Activated CD8-positive, alpha-beta memory T cell treated with anti-CD3 and anti-CD28 coated beads, Interleukin-2, amount 50 U/mL, for 4 hours (primary cell): ENCODE measurements around the gene TWF1.
"Not testable (repeated sequence)": the region's sequence is repeated elsewhere in the genome, so short reads cannot be mapped to it uniquely, and the experiment has no call there.

Experiments
- DNase-seq: peaks from one replicate; pipeline ENCODE4 v3.0.0-alpha.2; 2020

The TWF1 gene

GRCh38 chr12:43805860-43806736 is at the start of gene TWF1:
TWF1 (minus strand) TSS chr12:43806317; CDS start chr12:43806245, 72 bp downstream.
- peak; percentile 89 for DNase-seq

GRCh38 chr12:43852744-43853143 is 46.6 kb upstream of the TWF1 start:
- no peak for DNase-seq

- DNase-seq, result no peak
Observed at GRCh38 chr12:43848786-43849185, 42.7 kb upstream of the TWF1 start.

GRCh38 chr12:43848226-43848507 is 42.0 kb upstream of the TWF1 start:
- DNase-seq, result no peak

GRCh38 chr12:43847425-43848225 is 41.5 kb upstream of the TWF1 start:
- DNase-seq, result not testable (repeated sequence)

GRCh38 chr12:43842259-43842658 is 36.1 kb upstream of the TWF1 start:
- DNase-seq, result no peak

GRCh38 chr12:43841253-43841652 is 35.1 kb upstream of the TWF1 start:
- DNase-seq, result no peak

- no peak for DNase-seq
Observed at GRCh38 chr12:43840338-43840737, 34.2 kb upstream of the TWF1 start.

GRCh38 chr12:43836475-43836989 is 30.4 kb upstream of the TWF1 start:
- peak; percentile 21 for DNase-seq

- DNase-seq, result peak; percentile 59
Observed at GRCh38 chr12:43835656-43836474, 29.7 kb upstream of the TWF1 start, which contains the start of gene TMEM117. TMEM117 (plus strand) TSS chr12:43836081.

- no peak for DNase-seq
Observed at GRCh38 chr12:43835264-43835655, 29.1 kb upstream of the TWF1 start.

GRCh38 chr12:43832463-43833168 is 26.5 kb upstream of the TWF1 start:
- DNase-seq, result no peak

- DNase-seq, result no peak
Observed at GRCh38 chr12:43827093-43827492, 21.0 kb upstream of the TWF1 start.

- DNase-seq, result no peak
Observed at GRCh38 chr12:43826681-43827080, 20.6 kb upstream of the TWF1 start.

- no peak for DNase-seq
Observed at GRCh38 chr12:43824207-43824775, 18.2 kb upstream of the TWF1 start.

- DNase-seq, result no peak
Observed at GRCh38 chr12:43816168-43816567, 10.1 kb upstream of the TWF1 start.

- DNase-seq, result no peak
Observed at GRCh38 chr12:43815416-43815815, 9.3 kb upstream of the TWF1 start.

- DNase-seq, result no peak
Observed at GRCh38 chr12:43812926-43813325, 6.8 kb upstream of the TWF1 start.

- no peak for DNase-seq
Observed at GRCh38 chr12:43812057-43812456, 5.9 kb upstream of the TWF1 start.

- no peak for DNase-seq
Observed at GRCh38 chr12:43807386-43807785, 1.3 kb upstream of the TWF1 start.

GRCh38 chr12:43806737-43807072 is 588 bp upstream of the TWF1 start:
- no peak for DNase-seq
